Neuronal stem cell (in vitro differentiated cells): ENCODE measurements around the gene ZNF468.
"Not testable (repeated sequence)": the region's sequence is repeated elsewhere in the genome, so short reads cannot be mapped to it uniquely, and the experiment has no call there.

Experiments
- DNase-seq: peaks from one replicate; pipeline ENCODE4 v3.0.0-alpha.2; 2013; ENCODE audit warnings: low spot score
- H2AFZ ChIP-seq: one replicate; pipeline ENCODE4 v1.6.1; 2013; ENCODE audit warnings: mild to moderate bottlenecking, low read length, inconsistent platforms
- H2AK5ac ChIP-seq: 2 replicates; pipeline ENCODE4 v1.6.1; 2013; ENCODE audit warnings: low read depth, mild to moderate bottlenecking, inconsistent platforms, low read length, moderate library complexity, mixed read lengths
- H2BK120ac ChIP-seq: 2 replicates; pipeline ENCODE4 v1.6.1; 2013; ENCODE audit warnings: low read depth, mild to moderate bottlenecking, inconsistent platforms, low read length, moderate library complexity, mixed read lengths
- H2BK12ac ChIP-seq: one replicate; pipeline ENCODE4 v1.6.1; 2013; ENCODE audit warnings: low read length, inconsistent platforms
- H2BK15ac ChIP-seq: 2 replicates; pipeline ENCODE4 v1.6.1; 2013; ENCODE audit warnings: mild to moderate bottlenecking, low read length, inconsistent platforms, mixed read lengths
- H2BK5ac ChIP-seq: one replicate; pipeline ENCODE4 v1.6.1; 2013; ENCODE audit warnings: inconsistent platforms, mild to moderate bottlenecking, low read length, moderate library complexity
- H3K14ac ChIP-seq: one replicate; pipeline ENCODE4 v1.6.1; 2013; ENCODE audit warnings: low read length, inconsistent platforms
- H3K18ac ChIP-seq: 2 replicates; pipeline ENCODE4 v1.6.1; 2013; ENCODE audit warnings: low read length, inconsistent platforms
- H3K23ac ChIP-seq: 2 replicates; pipeline ENCODE4 v1.6.1; 2013; ENCODE audit warnings: low read depth, mild to moderate bottlenecking, mixed read lengths, low read length, inconsistent platforms; ENCODE audit not compliant: poor library complexity
- H3K27ac ChIP-seq: replicated peaks from 3 replicates; pipeline ENCODE4 v1.5.1; 2013; ENCODE audit warnings: low read length, inconsistent platforms
- H3K27me3 ChIP-seq, 3 experiments: 2 replicates each; pipeline ENCODE4 v1.6.1; 2013; ENCODE audit warnings: low read length in 3 of 3, mild to moderate bottlenecking in 2 of 3, inconsistent platforms in 1 of 3, low read depth in 1 of 3, mixed read lengths in 1 of 3, moderate library complexity in 1 of 3; ENCODE audit not compliant: control insufficient read depth in 3 of 3, insufficient read depth in 3 of 3
- H3K36me3 ChIP-seq, 2 donors: replicated peaks in 1 of 2; 2 replicates each; pipeline ENCODE4 v1.6.1; 2013; ENCODE audit warnings: low read length in 2 of 2; ENCODE audit not compliant: control insufficient read depth in 2 of 2, insufficient read depth in 2 of 2
- H3K4ac ChIP-seq: 2 replicates; pipeline ENCODE4 v1.6.1; 2013; ENCODE audit warnings: inconsistent platforms, mild to moderate bottlenecking, low read length, moderate library complexity
- H3K4me1 ChIP-seq, 2 donors: 1 replicate in 1 of 2; 2 replicates in 1 of 2; pipeline ENCODE4 v1.6.1; 2013; ENCODE audit warnings: low read length in 2 of 2, low read depth in 1 of 2; ENCODE audit not compliant: control insufficient read depth in 2 of 2, insufficient read depth in 1 of 2
- H3K4me2 ChIP-seq: one replicate; pipeline ENCODE4 v1.6.1; 2013; ENCODE audit warnings: mild to moderate bottlenecking, low read length, inconsistent platforms; ENCODE audit not compliant: insufficient read depth, poor library complexity, severe bottlenecking
- H3K4me3 ChIP-seq, 2 donors: 2 replicates each; pipeline ENCODE4 v1.5.1; 2013; ENCODE audit warnings: low read length in 2 of 2, mild to moderate bottlenecking in 2 of 2, inconsistent platforms in 1 of 2, moderate library complexity in 1 of 2
- H3K79me1 ChIP-seq: one replicate; pipeline ENCODE4 v1.6.1; 2013; ENCODE audit warnings: low read depth, mild to moderate bottlenecking, inconsistent platforms, low read length, moderate library complexity
- H3K9ac ChIP-seq: one replicate; pipeline ENCODE4 v1.6.1; 2013; ENCODE audit warnings: mild to moderate bottlenecking, low read depth, low read length, inconsistent platforms; ENCODE audit not compliant: poor library complexity
- H3K9me3 ChIP-seq, 2 donors: replicated peaks in 1 of 2; 2 replicates each; pipeline versions ENCODE3 to v1.6.1; 2013; ENCODE audit warnings: low read length in 2 of 2, mild to moderate bottlenecking in 2 of 2, inconsistent platforms in 1 of 2, low read depth in 1 of 2, mixed read lengths in 1 of 2, moderate library complexity in 1 of 2; ENCODE audit not compliant: control insufficient read depth in 2 of 2, insufficient read depth in 1 of 2
- H4K8ac ChIP-seq: one replicate; pipeline ENCODE4 v1.6.1; 2013; ENCODE audit warnings: low read depth, mild to moderate bottlenecking, inconsistent platforms, low read length, moderate library complexity
- H4K91ac ChIP-seq: one replicate; pipeline ENCODE4 v1.6.1; 2013; ENCODE audit warnings: low read length, low read depth, mild to moderate bottlenecking, inconsistent platforms; ENCODE audit not compliant: poor library complexity
- WGBS, 2 donors: extraction: QIAGEN DNeasy Blood & Tissue Kit; methylation state at CpG; one replicate each; pipeline ENCODE4 v1.1.7; 2013; ENCODE audit warnings: missing lambda C conversion rate in 2 of 2, mixed read lengths in 1 of 2; ENCODE audit not compliant: insufficient read length in 2 of 2, insufficient replicate concordance in 1 of 2; ENCODE audit errors: extremely low coverage in 2 of 2; 5-methylcytosine and 5-hydroxymethylcytosine counted together

Gene ZNF468

GRCh38 chr19:52871466-52871865 lies 14.0 kb upstream of the ZNF468 start:
- Histone ChIP-seq H3K4me2 (no peak overlapping the region), H2BK5ac (no peak overlapping the region), H3K9ac (no peak overlapping the region), H3K36me3 (no peaks in the 10 kb centered on the region), H3K4me3 (no peak overlapping the region), H3K27ac (no peak overlapping the region), H3K4ac (no peak overlapping the region), H4K8ac (no peak overlapping the region), H3K9me3 (peaks cover 0 to 8% of the 10 kb centered on the region in 2 donors), H3K79me1 (no peaks in the 10 kb centered on the region), H2BK12ac (no peak overlapping the region), H3K27me3 (no peaks in the 10 kb centered on the region), H3K14ac (no peak overlapping the region), H2AK5ac (no peak overlapping the region), H3K18ac (no peak overlapping the region), H3K4me1 (no peaks in the 10 kb centered on the region), H2BK120ac (no peak overlapping the region), H4K91ac (no peak overlapping the region), H2BK15ac (no peak overlapping the region), H2AFZ (no peak overlapping the region), H3K23ac (no peak overlapping the region)
- WGBS, 2 donors, result no CpG with 5 or more reads among the region's 3 CpGs
- no peak for DNase-seq

- H2AK5ac ChIP-seq, result not testable (repeated sequence)
- WGBS, 2 donors, result no CpG with 5 or more reads among the region's 11 CpGs
Observed at GRCh38 chr19:52868031-52868430, 10.6 kb upstream of the ZNF468 start.

GRCh38 chr19:52856540-52857377 lies 660 bp downstream of the ZNF468 start:
- H3K14ac ChIP-seq, H3K4me1 ChIP-seq, H4K8ac ChIP-seq, H3K18ac ChIP-seq, H3K27me3 ChIP-seq, DNase-seq, H2BK12ac ChIP-seq, H2BK5ac ChIP-seq, H3K9ac ChIP-seq, H3K79me1 ChIP-seq, H2AK5ac ChIP-seq, H3K4ac ChIP-seq, H2BK15ac ChIP-seq, H4K91ac ChIP-seq, H3K27ac ChIP-seq, H3K23ac ChIP-seq, H2BK120ac ChIP-seq: not testable (repeated sequence)
- H3K9me3 ChIP-seq, result peaks cover 0 to 15% of the 10 kb centered on the region in 2 donors
- WGBS, 2 donors, result no CpG with 5 or more reads among the region's 31 CpGs
- H3K36me3 ChIP-seq, result peaks cover 4 to 30% of the 10 kb centered on the region in 2 donors
- peak overlapping the region; percentile 74 to 89 for H3K4me3 ChIP-seq
- H3K4me2 ChIP-seq, result peak overlapping the region; percentile 45
- H2AFZ ChIP-seq, result peak overlapping the region; percentile 93

More at GRCh38 chr19:52868031-52868430, 10.6 kb upstream of the ZNF468 start:
- not testable (repeated sequence) for H3K4me2 ChIP-seq, H3K23ac ChIP-seq, H2BK120ac ChIP-seq, H3K4ac ChIP-seq, H3K9ac ChIP-seq, H3K18ac ChIP-seq, H2BK15ac ChIP-seq, H3K4me1 ChIP-seq, H3K4me3 ChIP-seq, H2AFZ ChIP-seq, H3K27me3 ChIP-seq, H3K14ac ChIP-seq, H2BK12ac ChIP-seq, H3K79me1 ChIP-seq, H2BK5ac ChIP-seq, H3K9me3 ChIP-seq, H4K8ac ChIP-seq, H3K27ac ChIP-seq, H4K91ac ChIP-seq, H3K36me3 ChIP-seq, DNase-seq

- peaks cover 14 to 55% of the 10 kb centered on the region in 2 donors for H3K9me3 ChIP-seq
- not testable (repeated sequence) for H3K4me1 ChIP-seq, H3K27me3 ChIP-seq, H2BK12ac ChIP-seq, H2BK5ac ChIP-seq, H4K8ac ChIP-seq, H3K23ac ChIP-seq, H2BK15ac ChIP-seq, H3K14ac ChIP-seq, H3K18ac ChIP-seq, H2AK5ac ChIP-seq, H3K4ac ChIP-seq, H2AFZ ChIP-seq, H3K9ac ChIP-seq, H3K4me3 ChIP-seq, H2BK120ac ChIP-seq, H4K91ac ChIP-seq, H3K79me1 ChIP-seq
- WGBS, 2 donors, result no CpG with 5 or more reads among the region's 5 CpGs
- DNase-seq, result peak; percentile 5
- peaks cover 29 to 94% of the 10 kb centered on the region in 2 donors for H3K36me3 ChIP-seq
- H3K4me2 ChIP-seq, result peak overlapping the region; percentile 12
- H3K27ac ChIP-seq, result peak overlapping the region; percentile 53
Observed at GRCh38 chr19:52847352-52847751, 10.1 kb downstream of the ZNF468 start.
